SK-N-SH (cell line): ENCODE data around the gene MICAL2. TPM values are rescaled to one million over a fixed set of nuclear protein-coding genes. Genes with fewer than 3 reads are reported as not detected.
A peak's percentile ranks its signal among the peaks of the same experiment; 100 is the strongest.

Experiments
- CTCF ChIA-PET: fragments of 300-600, 350-600 bp; formaldehyde crosslinking; extraction: SDS; loops from one replicate; lab custom pipeline; 2021; lab: Yijun Ruan, JAX
- POLR2A ChIA-PET: fragments of 350-600 bp; sonication (Branson Sonifier 250); formaldehyde crosslinking; extraction: SDS; loops from one replicate; lab custom pipeline; 2020; ENCODE audit warnings: antibody characterized with exemption, inconsistent platforms; lab: Yijun Ruan, JAX
- DNase-seq: peaks from one replicate; pipeline ENCODE4 v3.0.0; 2012
- H2AFZ ChIP-seq: fragments of 200-600 bp; sonication (generic); 2 replicates; pipeline ENCODE4 v1.8.1; 2016; ENCODE audit warnings: antibody characterized with exemption, mild to moderate bottlenecking, low read depth
- H3F3A ChIP-seq: fragments of 200-600 bp; sonication (generic); replicated peaks from 2 replicates; pipeline ENCODE3; 2016; ENCODE audit warnings: antibody characterized with exemption, mild to moderate bottlenecking; ENCODE audit not compliant: insufficient read depth
- H3K27ac ChIP-seq, 2 experiments: fragments of 200-500 bp in 1 of 2; fragments of 200-600 bp in 1 of 2; sonication (Bioruptor generic) in 1 of 2; sonication (generic), shearing (Covaris generic) in 1 of 2; 2 replicates each; pipeline versions ENCODE4 v1.5.1 to v1.6.1; 2014 to 2016; ENCODE audit warnings: low read depth in 2 of 2, inconsistent platforms in 1 of 2, low read length in 1 of 2, mild to moderate bottlenecking in 1 of 2, mixed read lengths in 1 of 2
- H3K27me3 ChIP-seq: fragments of 200-600 bp; sonication (generic), shearing (Covaris generic); 2 replicates; pipeline ENCODE4 v1.6.1; 2016; ENCODE audit warnings: mixed run types; ENCODE audit not compliant: insufficient read depth
- H3K36me3 ChIP-seq, 2 experiments: fragments of 200-500 bp in 1 of 2; fragments of 200-600 bp in 1 of 2; sonication (Bioruptor generic) in 1 of 2; sonication (generic) in 1 of 2; replicated peaks in 1 of 2; 2 replicates each; pipeline versions ENCODE3 to v1.5.1; 2014 to 2016; ENCODE audit warnings: low read length in 1 of 2, mild to moderate bottlenecking in 1 of 2; ENCODE audit not compliant: insufficient read depth in 2 of 2, control insufficient read depth in 1 of 2
- H3K4me1 ChIP-seq, 2 experiments: fragments of 200-500 bp in 1 of 2; fragments of 200-600 bp in 1 of 2; sonication (Bioruptor generic) in 1 of 2; sonication (generic), shearing (Covaris generic) in 1 of 2; 2 replicates each; pipeline versions ENCODE4 v1.5.1 to v1.6.1; 2014 to 2016; ENCODE audit warnings: low read depth in 1 of 2, low read length in 1 of 2, mixed run types in 1 of 2; ENCODE audit not compliant: insufficient read depth in 2 of 2, control insufficient read depth in 1 of 2
- H3K4me2 ChIP-seq: fragments of 200-600 bp; sonication (generic), shearing (Covaris generic); 2 replicates; pipeline ENCODE4 v1.6.1; 2017; ENCODE audit warnings: mixed run types
- H3K4me3 ChIP-seq, 2 experiments: fragments of 200-500 bp in 1 of 2; fragments of 200-600 bp in 1 of 2; sonication (Bioruptor generic) in 1 of 2; sonication (generic), shearing (Covaris generic) in 1 of 2; 2 replicates each; pipeline versions ENCODE4 v1.5.1 to v1.8.1; 2014 to 2016; ENCODE audit warnings: low read depth in 2 of 2, inconsistent platforms in 1 of 2, low read length in 1 of 2, mild to moderate bottlenecking in 1 of 2, mixed read lengths in 1 of 2, moderate library complexity in 1 of 2
- H3K79me2 ChIP-seq: fragments of 200-600 bp; sonication (generic); 2 replicates; pipeline ENCODE4 v1.8.1; 2017; ENCODE audit warnings: mild to moderate bottlenecking; ENCODE audit not compliant: insufficient read depth
- H3K9ac ChIP-seq: fragments of 200-600 bp; sonication (generic); 2 replicates; pipeline ENCODE4 v1.6.1; 2017; ENCODE audit warnings: mixed run types
- H3K9me2 ChIP-seq: fragments of 200-600 bp; sonication (generic); 2 replicates; pipeline ENCODE4 v1.6.1; 2017; ENCODE audit warnings: mixed run types
- H3K9me3 ChIP-seq: fragments of 200-600 bp; sonication (generic); 2 replicates; pipeline ENCODE4 v1.6.1; 2017; ENCODE audit warnings: mixed run types, mild to moderate bottlenecking, moderate library complexity
- H4K20me1 ChIP-seq: fragments of 200-600 bp; sonication (generic); 2 replicates; pipeline ENCODE4 v1.6.1; 2017; ENCODE audit warnings: mild to moderate bottlenecking, mixed run types; ENCODE audit not compliant: insufficient read depth
- EP300 ChIP-seq, 2 experiments: IDR thresholded peaks; 2 replicates each; pipeline versions ENCODE4 v1.4.0 to v1.6.1; 2012; ENCODE audit warnings: borderline replicate concordance in 1 of 2, low read depth in 1 of 2, low read length in 1 of 2
- EZH2phosphoT487 ChIP-seq: fragments of 200-600 bp; sonication (generic); IDR thresholded peaks from 2 replicates; pipeline ENCODE4 v1.6.1; 2017; ENCODE audit warnings: low read depth, mixed run types, mild to moderate bottlenecking, antibody characterized with exemption, moderate library complexity, borderline replicate concordance
- FOSL2 ChIP-seq: IDR thresholded peaks from 2 replicates; pipeline ENCODE4 v1.4.0; 2012; ENCODE audit warnings: low read depth, mild to moderate bottlenecking, moderate library complexity, borderline replicate concordance
- FOXM1 ChIP-seq: IDR thresholded peaks from 2 replicates; pipeline ENCODE4 v1.4.0; 2012; ENCODE audit warnings: low read depth, mild to moderate bottlenecking
- GABPA ChIP-seq: IDR thresholded peaks from 2 replicates; pipeline ENCODE4 v1.4.0; 2012; ENCODE audit warnings: low read depth, mild to moderate bottlenecking
- JUND ChIP-seq: IDR thresholded peaks from 2 replicates; pipeline ENCODE4 v1.4.0; 2012
- MEF2A ChIP-seq: IDR thresholded peaks from 2 replicates; pipeline ENCODE4 v1.4.0; 2012; ENCODE audit warnings: low read depth, borderline replicate concordance
- MXI1 ChIP-seq: IDR thresholded peaks from 2 replicates; pipeline ENCODE4 v1.6.1; 2012; ENCODE audit warnings: mild to moderate bottlenecking, low read depth, low read length, improper control_type of control experiment
- NFIC ChIP-seq: IDR thresholded peaks from 2 replicates; pipeline ENCODE4 v1.4.0; 2012; ENCODE audit warnings: borderline replicate concordance
- NRF1 ChIP-seq: IDR thresholded peaks from 2 replicates; pipeline ENCODE4 v1.6.1; 2012; ENCODE audit warnings: low read depth, mild to moderate bottlenecking, low read length
- RAD21 ChIP-seq: IDR thresholded peaks from 2 replicates; pipeline ENCODE4 v1.6.1; 2012; ENCODE audit warnings: mild to moderate bottlenecking, low read length
- REST ChIP-seq: IDR thresholded peaks from 2 replicates; pipeline ENCODE4 v1.6.1; 2012; ENCODE audit warnings: mild to moderate bottlenecking, low read depth, low read length, moderate library complexity
- RFX5 ChIP-seq: IDR thresholded peaks from 2 replicates; pipeline ENCODE4 v1.6.1; 2012; ENCODE audit warnings: mild to moderate bottlenecking, improper control_type of control experiment, low read length
- RXRA ChIP-seq: IDR thresholded peaks from 2 replicates; pipeline ENCODE4 v1.4.0; 2012; ENCODE audit warnings: low read depth, mild to moderate bottlenecking, borderline replicate concordance
- SIN3A ChIP-seq: IDR thresholded peaks from 2 replicates; pipeline ENCODE4 v1.6.1; 2012; ENCODE audit warnings: low read depth, mild to moderate bottlenecking, low read length, moderate library complexity, borderline replicate concordance
- TAF1 ChIP-seq: IDR thresholded peaks from 2 replicates; pipeline ENCODE4 v1.6.1; 2012; ENCODE audit warnings: low read depth, mild to moderate bottlenecking, low read length, moderate library complexity, borderline replicate concordance
- TCF12 ChIP-seq: IDR thresholded peaks from 2 replicates; pipeline ENCODE4 v1.4.0; 2012
- TEAD4 ChIP-seq: IDR thresholded peaks from 2 replicates; pipeline ENCODE4 v1.4.0; 2012; ENCODE audit warnings: mild to moderate bottlenecking, borderline replicate concordance; ENCODE audit not compliant: insufficient read depth
- YY1 ChIP-seq: IDR thresholded peaks from 2 replicates; pipeline ENCODE4 v1.4.0; 2012; ENCODE audit warnings: low read depth, mild to moderate bottlenecking
- ZBTB33 ChIP-seq: IDR thresholded peaks from 2 replicates; pipeline ENCODE4 v1.4.0; 2012; ENCODE audit warnings: low read depth, borderline replicate concordance
- WGBS: methylation state at CpG from one replicate; pipeline ENCODE4 v1.1.6; 2017; ENCODE audit warnings: low lambda C conversion rate; 5-methylcytosine and 5-hydroxymethylcytosine counted together
- polyA plus RNA-seq, 3 experiments: library from polyadenylated mRNA; depleted of rRNA; stranded (reverse); fragments of >200 nt; gene quantifications; 2 replicates each; pipeline ENCODE4 v1.2.3, GENCODE V29; 2012
- TF ChIP-seq, protein P1 (sequence below): IDR thresholded peaks from 2 replicates; pipeline ENCODE4; 2012
- TF ChIP-seq, protein P2 (sequence below): IDR thresholded peaks from 2 replicates; pipeline ENCODE4 v1.4.0; 2012; ENCODE audit warnings: low read depth

MICAL2 gene
- polyA plus RNA-seq, 1 of the 3 experiments (the other 2 are of a cell fraction) = 54.6 TPM

DNA sequence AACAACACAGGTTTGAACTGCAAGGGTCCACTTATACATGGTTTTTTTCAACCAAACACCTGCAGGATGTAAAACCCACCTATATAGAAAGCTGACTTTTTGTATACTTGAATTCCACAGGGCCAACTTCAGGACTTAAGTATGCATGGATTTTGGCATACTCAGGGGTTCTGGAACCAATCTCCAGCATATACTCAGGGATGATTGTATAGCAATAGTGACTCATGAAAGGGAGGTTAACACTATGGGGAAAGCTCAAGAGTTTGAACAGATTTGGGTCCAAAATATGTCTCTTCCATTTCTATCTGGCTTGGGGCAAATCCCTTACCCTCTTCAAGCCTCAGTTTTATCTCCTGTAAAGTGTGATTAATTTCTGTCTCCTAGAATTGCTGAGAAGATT, 94.9 kb downstream of the MICAL2 start:
- TF ChIP-seq NFIC = peak; percentile 54; the same call in 1 of the 2 replicates
- TF ChIP-seq FOSL2 = peak; percentile 70; the same call in 1 of the 2 replicates
- no peak for TF ChIP-seq NRF1
- TF ChIP-seq EP300 (IDR thresholded peaks at IDR 0.05; ENCODE audit: borderline replicate concordance in 1 of 2, low read depth in 1 of 2, low read length in 1 of 2) = peak in 1 of 2 experiments; percentile 66; a peak in 1 of 4 replicates
- no peak for TF ChIP-seq TEAD4
- TF ChIP-seq JUND = peak; percentile 68
- TF ChIP-seq, protein P1, sequence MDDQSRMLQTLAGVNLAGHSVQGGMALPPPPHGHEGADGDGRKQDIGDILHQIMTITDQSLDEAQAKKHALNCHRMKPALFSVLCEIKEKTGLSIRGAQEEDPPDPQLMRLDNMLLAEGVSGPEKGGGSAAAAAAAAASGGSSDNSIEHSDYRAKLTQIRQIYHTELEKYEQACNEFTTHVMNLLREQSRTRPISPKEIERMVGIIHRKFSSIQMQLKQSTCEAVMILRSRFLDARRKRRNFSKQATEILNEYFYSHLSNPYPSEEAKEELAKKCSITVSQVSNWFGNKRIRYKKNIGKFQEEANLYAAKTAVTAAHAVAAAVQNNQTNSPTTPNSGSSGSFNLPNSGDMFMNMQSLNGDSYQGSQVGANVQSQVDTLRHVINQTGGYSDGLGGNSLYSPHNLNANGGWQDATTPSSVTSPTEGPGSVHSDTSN = peak; percentile 49
- TF ChIP-seq TCF12 = peak; percentile 88
- no peak for TF ChIP-seq RXRA
- no peak for DNase-seq
- Histone ChIP-seq H3K9me3 (no peaks in the 10 kb centered on the region), H3K27me3 (no peaks in the 10 kb centered on the region), H3K4me2 (0 out of 2 replicates have a peak overlapping the region, but pooled peaks have one; percentile 19), H3K4me1 (peaks cover 12 to 20% of the 10 kb centered on the region in 2 experiments; a peak in 3 of 4 replicates), H3F3A (peaks cover 29% of the 10 kb centered on the region), H3K9ac (peak overlapping the region; percentile 24; the same call in 1 of the 2 replicates), H2AFZ (no peak overlapping the region), H3K9me2 (no peaks in the 10 kb centered on the region), H4K20me1 (no peaks in the 10 kb centered on the region), H3K79me2 (peaks cover 81% of the 10 kb centered on the region), H3K4me3 (no peak overlapping the region), H3K27ac (peak overlapping the region in 1 of 2 experiments; percentile 100; a peak in 2 of 4 replicates), H3K36me3 (peaks cover 26 to 68% of the 10 kb centered on the region in 2 experiments)
- ChIA-PET POLR2A (no interaction called here), CTCF (interaction anchor here (2.0 kb wide), 1 partner anchor 11 kb away, joined by 5 read pairs; no protein-coding TSS in a partner anchor)

GRCh38 chr11:12206529-12206928, 96.1 kb downstream of the MICAL2 start:
- no peak overlapping the region for H3K4me3 ChIP-seq
- ChIA-PET POLR2A (no interaction called here), CTCF (interaction anchor here (0.7 to 2.0 kb wide), 4 partner anchors 10 to 118 kb away, joined by 3 to 5 read pairs (median 3); no protein-coding TSS in a partner anchor)
- H3K36me3 ChIP-seq = peaks cover 31 to 78% of the 10 kb centered on the region in 2 experiments
- peak overlapping the region; percentile 5; the same call in 1 of the 2 replicates for H3K9ac ChIP-seq
- no peak for DNase-seq
- no peaks in the 10 kb centered on the region for H3K9me2 ChIP-seq
- H3K79me2 ChIP-seq = peaks cover 92% of the 10 kb centered on the region
- no peak overlapping the region for H3K4me2 ChIP-seq
- 89% methylated on average over 3 of the region's 3 CpGs for WGBS
- H3K9me3 ChIP-seq = no peaks in the 10 kb centered on the region
- H4K20me1 ChIP-seq = no peaks in the 10 kb centered on the region
- no peaks in the 10 kb centered on the region for H3K27me3 ChIP-seq
- peaks cover 19% of the 10 kb centered on the region for H3F3A ChIP-seq
- peaks cover 0 to 10% of the 10 kb centered on the region in 2 experiments; a peak in 3 of 4 replicates for H3K4me1 ChIP-seq
- no peak overlapping the region for H2AFZ ChIP-seq
- H3K27ac ChIP-seq = peak overlapping the region in 1 of 2 experiments; percentile 100; a peak in 2 of 4 replicates
- TF ChIP-seq MEF2A (no peak), GABPA (no peak), YY1 (no peak), TAF1 (no peak), REST (no peak), FOXM1 (no peak), RAD21 (no peak), EZH2phosphoT487 (no peak), NRF1 (no peak), NFIC (no peak), MXI1 (no peak), SIN3A (no peak), TCF12 (no peak), RFX5 (no peak), ZBTB33 (no peak)
- TF ChIP-seq, protein P2, sequence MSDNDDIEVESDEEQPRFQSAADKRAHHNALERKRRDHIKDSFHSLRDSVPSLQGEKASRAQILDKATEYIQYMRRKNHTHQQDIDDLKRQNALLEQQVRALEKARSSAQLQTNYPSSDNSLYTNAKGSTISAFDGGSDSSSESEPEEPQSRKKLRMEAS = no peak
